ENCODE data around the gene PDZK1IP1. TPM values are rescaled to one million over a fixed set of nuclear protein-coding genes. Genes with fewer than 3 reads are reported as not detected.
A peak's percentile ranks its signal among the peaks of the same experiment; 100 is the strongest.

PDZK1IP1 gene
- total and polyA plus RNA-seq, 2 of the 13 experiments (the other 11 are each of a cell fraction or from before 2014, with no cell fraction given), result 0.24 to 1.6 TPM

DNA sequence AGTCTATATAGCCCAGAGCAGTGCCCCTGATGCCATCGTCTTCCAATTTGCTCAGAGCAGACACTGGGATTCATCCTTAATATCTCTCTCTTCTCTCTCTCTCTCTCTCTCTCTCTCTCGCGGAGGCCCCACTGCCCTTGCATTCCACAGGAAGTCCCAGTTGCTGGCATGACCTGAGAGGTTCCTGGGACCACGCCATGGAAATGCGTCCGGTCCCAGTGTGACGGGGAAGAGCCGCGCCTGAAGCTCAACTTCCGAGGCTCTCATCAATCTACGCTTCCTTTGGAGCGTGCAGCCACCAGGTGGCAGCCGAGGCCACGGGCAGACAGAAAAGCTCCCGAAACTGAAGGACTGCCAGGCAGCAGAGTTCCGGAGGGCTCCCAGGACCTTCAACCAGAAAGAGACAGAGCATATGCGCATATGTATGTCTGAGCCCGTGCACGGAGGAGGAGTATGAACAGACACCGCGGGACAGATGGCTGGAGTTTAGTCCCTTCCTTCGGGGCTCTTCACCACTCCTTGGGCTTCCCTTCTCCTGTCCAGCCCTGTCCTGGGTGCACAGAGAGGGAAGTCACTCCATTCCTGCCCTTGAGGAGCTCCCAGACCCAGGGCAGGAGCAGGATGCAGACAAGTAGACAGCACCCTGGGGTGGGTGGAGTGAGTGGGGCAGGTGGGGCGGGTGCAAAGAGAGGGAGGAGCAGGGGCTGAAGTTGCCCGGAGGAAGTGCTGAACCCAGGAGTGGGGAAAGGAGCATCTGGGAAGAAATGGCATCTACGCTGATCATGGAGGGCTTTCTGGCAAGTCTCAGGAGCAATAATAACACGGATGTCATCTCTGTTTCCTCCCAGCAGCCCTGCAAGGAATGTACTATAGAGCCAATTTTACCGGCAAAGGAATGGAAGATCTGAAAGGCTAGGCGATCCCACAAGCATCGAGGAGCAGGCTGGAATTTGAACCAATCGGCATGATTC, 10.5 kb downstream of the PDZK1IP1 start (continued):
- TF ChIP-seq, protein P1, sequence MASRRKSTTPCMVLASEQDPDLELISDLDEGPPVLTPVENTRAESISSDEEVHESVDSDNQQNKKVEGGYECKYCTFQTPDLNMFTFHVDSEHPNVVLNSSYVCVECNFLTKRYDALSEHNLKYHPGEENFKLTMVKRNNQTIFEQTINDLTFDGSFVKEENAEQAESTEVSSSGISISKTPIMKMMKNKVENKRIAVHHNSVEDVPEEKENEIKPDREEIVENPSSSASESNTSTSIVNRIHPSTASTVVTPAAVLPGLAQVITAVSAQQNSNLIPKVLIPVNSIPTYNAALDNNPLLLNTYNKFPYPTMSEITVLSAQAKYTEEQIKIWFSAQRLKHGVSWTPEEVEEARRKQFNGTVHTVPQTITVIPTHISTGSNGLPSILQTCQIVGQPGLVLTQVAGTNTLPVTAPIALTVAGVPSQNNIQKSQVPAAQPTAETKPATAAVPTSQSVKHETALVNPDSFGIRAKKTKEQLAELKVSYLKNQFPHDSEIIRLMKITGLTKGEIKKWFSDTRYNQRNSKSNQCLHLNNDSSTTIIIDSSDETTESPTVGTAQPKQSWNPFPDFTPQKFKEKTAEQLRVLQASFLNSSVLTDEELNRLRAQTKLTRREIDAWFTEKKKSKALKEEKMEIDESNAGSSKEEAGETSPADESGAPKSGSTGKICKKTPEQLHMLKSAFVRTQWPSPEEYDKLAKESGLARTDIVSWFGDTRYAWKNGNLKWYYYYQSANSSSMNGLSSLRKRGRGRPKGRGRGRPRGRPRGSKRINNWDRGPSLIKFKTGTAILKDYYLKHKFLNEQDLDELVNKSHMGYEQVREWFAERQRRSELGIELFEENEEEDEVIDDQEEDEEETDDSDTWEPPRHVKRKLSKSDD (CRISPR knock-in tag; IDR thresholded peaks at IDR 0.05; ENCODE audit: low read depth), result no peak
- TF ChIP-seq, protein P2, sequence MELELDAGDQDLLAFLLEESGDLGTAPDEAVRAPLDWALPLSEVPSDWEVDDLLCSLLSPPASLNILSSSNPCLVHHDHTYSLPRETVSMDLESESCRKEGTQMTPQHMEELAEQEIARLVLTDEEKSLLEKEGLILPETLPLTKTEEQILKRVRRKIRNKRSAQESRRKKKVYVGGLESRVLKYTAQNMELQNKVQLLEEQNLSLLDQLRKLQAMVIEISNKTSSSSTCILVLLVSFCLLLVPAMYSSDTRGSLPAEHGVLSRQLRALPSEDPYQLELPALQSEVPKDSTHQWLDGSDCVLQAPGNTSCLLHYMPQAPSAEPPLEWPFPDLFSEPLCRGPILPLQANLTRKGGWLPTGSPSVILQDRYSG (CRISPR knock-in tag; IDR thresholded peaks at IDR 0.05), result 0 out of 2 replicates have a peak, but pooled peaks have one; percentile 44
- TF ChIP-seq, protein P3, sequence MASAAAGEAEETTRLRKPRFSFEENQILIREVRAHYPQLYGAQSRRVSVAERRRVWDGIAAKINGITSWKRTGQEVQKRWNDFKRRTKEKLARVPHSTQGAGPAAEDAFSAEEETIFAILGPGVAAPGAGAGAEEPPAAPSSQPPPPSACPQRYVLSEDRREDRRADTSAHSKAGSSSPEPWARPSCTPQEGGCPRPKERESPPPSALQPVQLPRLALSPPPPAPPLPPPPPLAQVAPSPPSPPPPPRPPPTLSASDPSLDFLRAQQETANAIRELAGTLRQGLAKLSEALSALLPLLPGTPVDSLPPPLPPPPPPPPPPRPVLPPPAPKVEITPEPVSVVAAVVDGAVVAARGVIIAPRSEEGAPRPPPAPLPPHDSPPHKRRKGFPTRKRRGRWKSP (CRISPR knock-in tag; IDR thresholded peaks at IDR 0.05), result no peak
- TF ChIP-seq, protein P4, sequence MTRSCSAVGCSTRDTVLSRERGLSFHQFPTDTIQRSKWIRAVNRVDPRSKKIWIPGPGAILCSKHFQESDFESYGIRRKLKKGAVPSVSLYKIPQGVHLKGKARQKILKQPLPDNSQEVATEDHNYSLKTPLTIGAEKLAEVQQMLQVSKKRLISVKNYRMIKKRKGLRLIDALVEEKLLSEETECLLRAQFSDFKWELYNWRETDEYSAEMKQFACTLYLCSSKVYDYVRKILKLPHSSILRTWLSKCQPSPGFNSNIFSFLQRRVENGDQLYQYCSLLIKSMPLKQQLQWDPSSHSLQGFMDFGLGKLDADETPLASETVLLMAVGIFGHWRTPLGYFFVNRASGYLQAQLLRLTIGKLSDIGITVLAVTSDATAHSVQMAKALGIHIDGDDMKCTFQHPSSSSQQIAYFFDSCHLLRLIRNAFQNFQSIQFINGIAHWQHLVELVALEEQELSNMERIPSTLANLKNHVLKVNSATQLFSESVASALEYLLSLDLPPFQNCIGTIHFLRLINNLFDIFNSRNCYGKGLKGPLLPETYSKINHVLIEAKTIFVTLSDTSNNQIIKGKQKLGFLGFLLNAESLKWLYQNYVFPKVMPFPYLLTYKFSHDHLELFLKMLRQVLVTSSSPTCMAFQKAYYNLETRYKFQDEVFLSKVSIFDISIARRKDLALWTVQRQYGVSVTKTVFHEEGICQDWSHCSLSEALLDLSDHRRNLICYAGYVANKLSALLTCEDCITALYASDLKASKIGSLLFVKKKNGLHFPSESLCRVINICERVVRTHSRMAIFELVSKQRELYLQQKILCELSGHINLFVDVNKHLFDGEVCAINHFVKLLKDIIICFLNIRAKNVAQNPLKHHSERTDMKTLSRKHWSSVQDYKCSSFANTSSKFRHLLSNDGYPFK (CRISPR knock-in tag; IDR thresholded peaks at IDR 0.05; ENCODE audit: borderline replicate concordance), result peak; percentile 74; the same call in 1 of the 2 replicates
- TF ChIP-seq FOXC1 (CRISPR knock-in tag; IDR thresholded peaks at IDR 0.05; ENCODE audit: borderline replicate concordance) (no peak), ZNF354B (CRISPR knock-in tag; IDR thresholded peaks at IDR 0.05) (no peak), ZFP1 (CRISPR knock-in tag; IDR thresholded peaks at IDR 0.05) (no peak), PHF5A (CRISPR knock-in tag; IDR thresholded peaks at IDR 0.05; ENCODE audit: low read depth, unreplicated experiment) (peak; percentile 32)
- TF ChIP-seq, protein P5, sequence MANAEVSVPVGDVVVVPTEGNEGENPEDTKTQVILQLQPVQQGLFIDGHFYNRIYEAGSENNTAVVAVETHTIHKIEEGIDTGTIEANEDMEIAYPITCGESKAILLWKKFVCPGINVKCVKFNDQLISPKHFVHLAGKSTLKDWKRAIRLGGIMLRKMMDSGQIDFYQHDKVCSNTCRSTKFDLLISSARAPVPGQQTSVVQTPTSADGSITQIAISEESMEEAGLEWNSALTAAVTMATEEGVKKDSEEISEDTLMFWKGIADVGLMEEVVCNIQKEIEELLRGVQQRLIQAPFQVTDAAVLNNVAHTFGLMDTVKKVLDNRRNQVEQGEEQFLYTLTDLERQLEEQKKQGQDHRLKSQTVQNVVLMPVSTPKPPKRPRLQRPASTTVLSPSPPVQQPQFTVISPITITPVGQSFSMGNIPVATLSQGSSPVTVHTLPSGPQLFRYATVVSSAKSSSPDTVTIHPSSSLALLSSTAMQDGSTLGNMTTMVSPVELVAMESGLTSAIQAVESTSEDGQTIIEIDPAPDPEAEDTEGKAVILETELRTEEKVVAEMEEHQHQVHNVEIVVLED (CRISPR knock-in tag; IDR thresholded peaks at IDR 0.05; ENCODE audit: borderline replicate concordance), result no peak
- TF ChIP-seq, protein P6, sequence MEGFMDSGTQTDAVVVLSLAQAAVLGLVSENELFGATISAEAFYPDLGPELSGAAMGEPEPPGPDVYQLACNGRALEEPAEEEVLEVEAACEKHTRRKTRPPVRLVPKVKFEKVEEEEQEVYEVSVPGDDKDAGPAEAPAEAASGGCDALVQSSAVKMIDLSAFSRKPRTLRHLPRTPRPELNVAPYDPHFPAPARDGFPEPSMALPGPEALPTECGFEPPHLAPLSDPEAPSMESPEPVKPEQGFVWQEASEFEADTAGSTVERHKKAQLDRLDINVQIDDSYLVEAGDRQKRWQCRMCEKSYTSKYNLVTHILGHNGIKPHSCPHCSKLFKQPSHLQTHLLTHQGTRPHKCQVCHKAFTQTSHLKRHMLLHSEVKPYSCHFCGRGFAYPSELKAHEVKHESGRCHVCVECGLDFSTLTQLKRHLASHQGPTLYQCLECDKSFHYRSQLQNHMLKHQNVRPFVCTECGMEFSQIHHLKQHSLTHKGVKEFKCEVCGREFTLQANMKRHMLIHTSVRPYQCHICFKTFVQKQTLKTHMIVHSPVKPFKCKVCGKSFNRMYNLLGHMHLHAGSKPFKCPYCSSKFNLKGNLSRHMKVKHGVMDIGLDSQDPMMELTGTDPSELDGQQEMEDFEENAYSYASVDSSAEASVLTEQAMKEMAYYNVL (CRISPR knock-in tag; IDR thresholded peaks at IDR 0.05; ENCODE audit: borderline replicate concordance), result peak; percentile 74; the same call in 1 of the 2 replicates
- TF ChIP-seq, protein P7, sequence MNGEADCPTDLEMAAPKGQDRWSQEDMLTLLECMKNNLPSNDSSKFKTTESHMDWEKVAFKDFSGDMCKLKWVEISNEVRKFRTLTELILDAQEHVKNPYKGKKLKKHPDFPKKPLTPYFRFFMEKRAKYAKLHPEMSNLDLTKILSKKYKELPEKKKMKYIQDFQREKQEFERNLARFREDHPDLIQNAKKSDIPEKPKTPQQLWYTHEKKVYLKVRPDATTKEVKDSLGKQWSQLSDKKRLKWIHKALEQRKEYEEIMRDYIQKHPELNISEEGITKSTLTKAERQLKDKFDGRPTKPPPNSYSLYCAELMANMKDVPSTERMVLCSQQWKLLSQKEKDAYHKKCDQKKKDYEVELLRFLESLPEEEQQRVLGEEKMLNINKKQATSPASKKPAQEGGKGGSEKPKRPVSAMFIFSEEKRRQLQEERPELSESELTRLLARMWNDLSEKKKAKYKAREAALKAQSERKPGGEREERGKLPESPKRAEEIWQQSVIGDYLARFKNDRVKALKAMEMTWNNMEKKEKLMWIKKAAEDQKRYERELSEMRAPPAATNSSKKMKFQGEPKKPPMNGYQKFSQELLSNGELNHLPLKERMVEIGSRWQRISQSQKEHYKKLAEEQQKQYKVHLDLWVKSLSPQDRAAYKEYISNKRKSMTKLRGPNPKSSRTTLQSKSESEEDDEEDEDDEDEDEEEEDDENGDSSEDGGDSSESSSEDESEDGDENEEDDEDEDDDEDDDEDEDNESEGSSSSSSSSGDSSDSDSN (CRISPR knock-in tag; IDR thresholded peaks at IDR 0.05), result peak; percentile 44; the same call in 1 of the 2 replicates

Data from HepG2 (cell line).